Pancreas (tissue), 10 donors: Measurements from ENCODE around the gene ZFAND3. TPM values are rescaled to one million over a fixed set of nuclear protein-coding genes. Genes with fewer than 3 reads are reported as not detected.

Experiments
- ATAC-seq, 4 donors: fragments of 200-7000 bp; cut with Tn5 transposase; one replicate each; pipeline versions ENCODE4 v1.8.0 to v1.9.1; 2020; ENCODE audit warnings: mild to moderate bottlenecking in 4 of 4, moderate library complexity in 4 of 4
- DNase-seq, 6 donors: peaks; one replicate each; pipeline ENCODE4 v3.0.0-alpha.2; 2020
- FAIRE-seq: peaks from 2 replicates; lab custom pipeline; 2012; peaks lifted over from hg19 to GRCh38; lab: Jason Lieb, UNC
- H3K27ac ChIP-seq, 4 donors: fragments of 200-600 bp; sonication (generic); 1 replicate in 3 of 4; 2 replicates in 1 of 4; pipeline versions ENCODE4 v1.5.0 to v1.8.0; 2020
- H3K27me3 ChIP-seq, 4 donors: fragments of 200-600 bp; one replicate each; pipeline ENCODE4 v1.8.0; 2021
- H3K36me3 ChIP-seq, 3 donors: fragments of 200-600 bp; sonication (generic) in 1 of 3; one replicate each; pipeline versions ENCODE4 v1.5.0 to v1.8.0; 2020 to 2021
- H3K4me1 ChIP-seq, 3 donors: fragments of 200-600 bp; one replicate each; pipeline ENCODE4 v1.8.0; 2021
- H3K4me3 ChIP-seq, 4 donors: fragments of 200-600 bp; sonication (generic) in 2 of 4; one replicate each; pipeline versions ENCODE4 v1.5.0 to v1.8.0; 2020 to 2021
- H3K9me3 ChIP-seq, 4 donors: fragments of 200-600 bp; one replicate each; pipeline ENCODE4 v1.8.0; 2021
- WGBS, 2 donors: extraction: QIAGEN DNeasy Blood & Tissue Kit; methylation state at CpG; one replicate each; pipeline ENCODE4 v1.1.7; 2013; 5-methylcytosine and 5-hydroxymethylcytosine counted together
- intact Hi-C, 3 donors: fragments of 100-400 bp; cut with DNase I; formaldehyde crosslinking; loops; one replicate each; pipeline versions ENCODE4 v1.11.1 to v1.14.2; 2022
- polyA plus RNA-seq, 2 donors: library from polyadenylated mRNA; stranded (reverse); fragments of 200-250 nt; gene quantifications; one replicate each; pipeline ENCODE4 v1.2.3, GENCODE V29; 2013
- total RNA-seq, 6 donors: library from RNA; stranded (reverse); fragmentation: NEBNext Ultra II Directional in 4 of 6; extraction: Animal tissue kit (Norgen Biotek cat#: 25700) in 4 of 6; gene quantifications; one replicate each; pipeline versions ENCODE4 v1.2.1 to v1.2.4, GENCODE V29; 2021 to 2023
- TF ChIP-seq, protein P1 (sequence below), 4 donors: fragments of 200-600 bp; sonication (generic) in 3 of 4; IDR thresholded peaks; one replicate each; pipeline versions ENCODE4 v1.5.0 to v1.8.0; 2021; ENCODE audit warnings: antibody characterized with exemption in 4 of 4
- donor health status: healthy with polysubstance abuse.
- donor health status: DM: no; HTN: no; CAD: no; lungs with moderate emphysema.
- donor health status: DM: no; HTN: no; CAD: no.
- donor health status: control.
- donor health status: control.
- donor health status: Bipolar disorder and iron deficiency.
- donor health status: DM: yes; HTN: yes; CAD: no.
- donor health status: DM: no; HTN: no; CAD: no.
- donor health status: DM: no; HTN: no; CAD: no.
- donor health status: DM: yes; HTN: yes; CAD: no.

Gene ZFAND3
- total and polyA plus RNA-seq, 8 donors: 13.1 to 49.8 (median 31.8) TPM

DNA sequence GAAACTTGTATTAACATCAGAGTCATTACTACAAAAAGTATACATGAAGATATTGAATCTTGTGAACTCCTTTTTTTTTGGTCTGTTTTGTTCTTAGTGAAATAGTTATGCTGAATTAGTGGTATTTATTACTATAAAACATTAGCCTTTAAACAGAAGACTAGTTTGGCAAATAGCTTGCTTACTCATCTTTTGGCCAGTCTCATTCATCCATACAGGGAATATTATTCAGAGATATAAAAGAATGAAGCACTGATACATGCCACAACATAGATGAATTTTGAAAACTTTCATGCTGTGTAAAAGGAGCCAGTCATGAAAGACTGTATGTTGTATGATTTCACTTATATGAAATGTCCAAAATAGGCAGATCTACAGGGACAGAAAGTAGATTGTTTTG, 205.9 kb downstream of the ZFAND3 start:
- TF ChIP-seq, protein P1, sequence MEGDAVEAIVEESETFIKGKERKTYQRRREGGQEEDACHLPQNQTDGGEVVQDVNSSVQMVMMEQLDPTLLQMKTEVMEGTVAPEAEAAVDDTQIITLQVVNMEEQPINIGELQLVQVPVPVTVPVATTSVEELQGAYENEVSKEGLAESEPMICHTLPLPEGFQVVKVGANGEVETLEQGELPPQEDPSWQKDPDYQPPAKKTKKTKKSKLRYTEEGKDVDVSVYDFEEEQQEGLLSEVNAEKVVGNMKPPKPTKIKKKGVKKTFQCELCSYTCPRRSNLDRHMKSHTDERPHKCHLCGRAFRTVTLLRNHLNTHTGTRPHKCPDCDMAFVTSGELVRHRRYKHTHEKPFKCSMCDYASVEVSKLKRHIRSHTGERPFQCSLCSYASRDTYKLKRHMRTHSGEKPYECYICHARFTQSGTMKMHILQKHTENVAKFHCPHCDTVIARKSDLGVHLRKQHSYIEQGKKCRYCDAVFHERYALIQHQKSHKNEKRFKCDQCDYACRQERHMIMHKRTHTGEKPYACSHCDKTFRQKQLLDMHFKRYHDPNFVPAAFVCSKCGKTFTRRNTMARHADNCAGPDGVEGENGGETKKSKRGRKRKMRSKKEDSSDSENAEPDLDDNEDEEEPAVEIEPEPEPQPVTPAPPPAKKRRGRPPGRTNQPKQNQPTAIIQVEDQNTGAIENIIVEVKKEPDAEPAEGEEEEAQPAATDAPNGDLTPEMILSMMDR (IDR thresholded peaks at IDR 0.05): no peak
- FAIRE-seq: no peak

DNA sequence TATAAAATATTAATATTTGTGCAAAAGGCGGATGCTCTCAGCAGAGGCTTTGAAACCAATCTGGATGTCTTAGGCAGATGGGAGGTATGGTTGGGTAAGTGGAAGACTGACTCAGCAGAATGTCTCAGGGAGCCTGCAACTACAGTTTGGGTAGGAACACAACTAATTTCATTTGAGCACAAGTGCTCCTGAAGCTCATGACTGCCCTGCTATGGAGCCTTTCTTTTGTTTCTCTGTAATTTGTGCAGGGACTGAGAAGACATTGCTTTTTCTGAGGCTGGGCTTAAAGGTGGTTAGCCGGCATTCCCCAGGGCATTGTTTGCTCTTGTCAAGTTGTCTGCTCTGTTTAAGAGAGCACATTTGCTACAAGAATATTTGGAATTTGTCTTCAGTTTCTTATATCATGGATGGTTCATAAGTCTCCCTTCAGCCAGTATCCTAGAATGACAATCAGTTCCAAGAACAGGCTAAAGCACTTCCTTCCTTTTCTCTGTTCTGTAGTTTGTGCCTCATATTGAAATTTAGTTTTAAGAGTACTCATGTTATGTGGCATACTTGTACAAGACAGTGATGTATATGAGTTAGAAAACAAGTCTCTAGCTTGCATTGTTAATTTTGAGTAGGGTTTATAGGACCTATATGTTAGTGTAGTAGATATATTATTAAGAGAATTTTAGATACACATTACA, 208.3 kb downstream of the ZFAND3 start:
- no peak for FAIRE-seq
- 65 to 70% methylated on average over 2 of the region's 2 CpGs for WGBS, 2 donors
- Histone ChIP-seq H3K4me1 (no peaks in the 10 kb centered on the region), H3K27me3 (no peaks in the 10 kb centered on the region), H3K4me3 (no peak overlapping the region), H3K9me3 (no peaks in the 10 kb centered on the region), H3K36me3 (no peaks in the 10 kb centered on the region), H3K27ac (no peak overlapping the region)
- peak in 2 of 4 donors; percentile 32 to 43 for ATAC-seq
- no peak for DNase-seq
- TF ChIP-seq, protein P1 (IDR thresholded peaks at IDR 0.05): no peak
- intact Hi-C loops: no loop called here

More for the DNA sequence above, 205.9 kb downstream of the ZFAND3 start:
- ATAC-seq (no peak), DNase-seq (no peak)
- Histone ChIP-seq H3K9me3 (no peaks in the 10 kb centered on the region), H3K27ac (no peak overlapping the region), H3K4me1 (peaks cover 0 to 9% (median 9%) of the 10 kb centered on the region in 3 donors), H3K27me3 (no peaks in the 10 kb centered on the region), H3K36me3 (no peaks in the 10 kb centered on the region), H3K4me3 (no peak overlapping the region)
- intact Hi-C loops: no loop called here

DNA sequence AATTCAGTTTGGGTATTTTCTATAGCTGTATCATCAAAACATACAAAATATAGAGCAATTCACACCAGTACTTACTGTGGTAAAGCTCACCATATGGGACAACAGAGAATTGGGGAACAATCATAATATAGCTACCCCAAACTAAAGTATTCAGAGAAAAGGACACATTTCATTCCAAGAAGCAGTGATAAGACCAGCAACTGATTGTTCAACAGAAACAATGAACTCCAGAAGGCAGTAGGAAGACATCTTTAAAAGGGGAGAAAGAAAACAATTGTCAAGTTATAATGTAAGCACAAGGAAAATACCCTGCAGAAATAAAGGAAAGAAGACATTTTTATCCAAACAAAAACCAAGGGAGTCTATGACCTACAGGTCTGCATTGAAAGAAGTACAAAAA, 210.9 kb downstream of the ZFAND3 start:
- Histone ChIP-seq H3K27me3 (no peaks in the 10 kb centered on the region), H3K9me3 (no peaks in the 10 kb centered on the region), H3K36me3 (no peaks in the 10 kb centered on the region), H3K4me3 (no peak overlapping the region), H3K27ac (no peak overlapping the region), H3K4me1 (no peaks in the 10 kb centered on the region)
- intact Hi-C loops: no loop called here
- TF ChIP-seq, protein P1 (IDR thresholded peaks at IDR 0.05): no peak
- DNase-seq: no peak
- no peak for FAIRE-seq
- ATAC-seq: no peak

DNA sequence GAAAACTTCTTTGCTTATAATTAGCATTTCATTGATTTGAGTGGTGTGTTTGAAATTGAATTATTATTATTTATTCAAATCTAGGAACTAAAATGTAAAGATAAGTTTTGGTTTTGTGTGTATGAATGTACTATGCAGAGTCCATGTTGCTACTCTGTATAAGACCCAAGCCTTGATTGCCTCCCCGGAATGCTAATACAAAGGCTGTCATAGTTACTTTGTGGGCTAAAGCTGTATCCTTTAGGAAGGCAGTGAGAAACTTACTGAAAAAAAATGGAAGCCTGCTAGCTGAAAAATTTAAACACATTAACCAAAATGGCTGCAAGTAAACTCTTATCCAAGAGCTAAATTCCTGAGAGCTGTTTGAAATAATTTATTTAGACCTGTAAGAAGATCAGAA, 213.3 kb downstream of the ZFAND3 start:
- TF ChIP-seq, protein P1 (IDR thresholded peaks at IDR 0.05): no peak
- 45 to 91% methylated on average over 1 of the region's 1 CpG for WGBS, 2 donors
- FAIRE-seq (no peak), ATAC-seq (no peak), DNase-seq (no peak)
- Histone ChIP-seq H3K27ac (no peak overlapping the region), H3K4me3 (no peak overlapping the region), H3K4me1 (no peaks in the 10 kb centered on the region), H3K36me3 (no peaks in the 10 kb centered on the region), H3K27me3 (no peaks in the 10 kb centered on the region), H3K9me3 (no peaks in the 10 kb centered on the region)
- intact Hi-C loops: no loop called here

DNA sequence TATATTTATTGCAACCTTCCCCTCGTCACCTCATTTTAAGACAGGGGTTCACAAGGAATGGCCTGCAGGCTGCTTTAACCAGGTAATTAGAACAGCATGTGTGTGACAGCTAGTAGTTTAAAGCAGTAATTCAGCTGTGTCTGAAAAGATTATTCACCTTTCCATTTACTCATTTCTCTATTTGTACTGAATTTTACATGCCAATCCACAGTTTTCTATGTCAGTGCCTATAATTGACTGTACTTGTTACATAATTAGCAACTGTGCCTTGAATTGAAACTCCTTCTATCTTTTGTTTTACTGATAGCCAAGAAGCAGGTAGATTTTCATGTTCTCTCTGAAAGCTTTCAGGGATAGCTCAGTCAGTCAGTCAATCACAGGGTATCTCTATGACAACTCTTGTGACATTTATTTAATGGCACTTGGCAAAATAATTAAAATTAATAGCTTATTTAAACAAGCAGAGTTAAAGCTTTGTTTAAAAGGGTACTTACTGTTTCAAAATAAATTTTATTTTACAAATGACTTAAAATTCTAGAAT, 214.0 kb downstream of the ZFAND3 start:
- WGBS, 2 donors: 88 to 93% methylated on average over 1 of the region's 1 CpG
- intact Hi-C loops: no loop called here
- ATAC-seq (no peak), FAIRE-seq (no peak), DNase-seq (no peak)
- Histone ChIP-seq H3K36me3 (no peaks in the 10 kb centered on the region), H3K27ac (no peak overlapping the region), H3K4me1 (no peaks in the 10 kb centered on the region), H3K4me3 (no peak overlapping the region), H3K9me3 (no peaks in the 10 kb centered on the region), H3K27me3 (no peaks in the 10 kb centered on the region)
- TF ChIP-seq, protein P1 (IDR thresholded peaks at IDR 0.05): no peak
